ENCODE data around the gene HIP1.

- TF ChIP-seq CTCF (IDR thresholded peaks at IDR 0.05; ENCODE audit: insufficient read depth, low read length, poor library complexity, severe bottlenecking) (no peak), EZH2phosphoT487 (conservative IDR thresholded peaks at IDR 0.05; ENCODE audit: low read length) (no peak)
These were observed 80.4 kb downstream of the HIP1 start for GRCh38 chr7:75658369-75658768.

All from SU-DHL-6 (cell line).